Measurements from ENCODE around the gene ADAMTSL3. TPM values are rescaled to one million over a fixed set of nuclear protein-coding genes. Genes with fewer than 3 reads are reported as not detected.

Gene ADAMTSL3
- total RNA-seq, 1 experiment from 2014 or later = 0.07 TPM

GRCh38 chr15:83947156-83947555 is 293.2 kb downstream of the ADAMTSL3 start:
- DNase-seq = no peak
- H3K4me3 ChIP-seq (ENCODE audit: low read depth, low read length) = no peak overlapping the region
- CTCF ChIA-PET = no interaction called here
- H3K27ac Mint-ChIP-seq (ENCODE audit: unreplicated experiment) = no peak overlapping the region
- intact Hi-C loops (cut with micrococcal nuclease; ENCODE audit: unreplicated experiment) = no loop called here
- no peaks in the 10 kb centered on the region for H3K9me3 ChIP-seq
- H3K9me3 Mint-ChIP-seq (ENCODE audit: unreplicated experiment) = peaks cover 9% of the 10 kb centered on the region
- peaks cover 12% of the 10 kb centered on the region for H3K27me3 Mint-ChIP-seq (ENCODE audit: insufficient read depth, unreplicated experiment)
- no peaks in the 10 kb centered on the region for H3K36me3 ChIP-seq (ENCODE audit: control insufficient read depth, insufficient read depth, low read length)
- no peak overlapping the region for H3K4me3 Mint-ChIP-seq (ENCODE audit: unreplicated experiment)
- no peaks in the 10 kb centered on the region for H3K27me3 ChIP-seq (replicated peaks; ENCODE audit: control insufficient read depth, insufficient read depth, low read length)
- POLR2A ChIA-PET = no interaction called here
- no peaks in the 10 kb centered on the region for H3K4me1 ChIP-seq
- H3K36me3 Mint-ChIP-seq (ENCODE audit: insufficient read depth, unreplicated experiment) = no peaks in the 10 kb centered on the region
- H3K4me1 Mint-ChIP-seq (ENCODE audit: low read depth, unreplicated experiment) = no peaks in the 10 kb centered on the region
- no TSS peak for BruUV-seq (replicated peaks)
- no peak for TF ChIP-seq CTCF (IDR thresholded peaks at IDR 0.05; ENCODE audit: insufficient read depth in 1 of 2, low read depth in 1 of 2, low read length in 1 of 2, severe bottlenecking in 1 of 2, unreplicated experiment in 1 of 2)

DNA sequence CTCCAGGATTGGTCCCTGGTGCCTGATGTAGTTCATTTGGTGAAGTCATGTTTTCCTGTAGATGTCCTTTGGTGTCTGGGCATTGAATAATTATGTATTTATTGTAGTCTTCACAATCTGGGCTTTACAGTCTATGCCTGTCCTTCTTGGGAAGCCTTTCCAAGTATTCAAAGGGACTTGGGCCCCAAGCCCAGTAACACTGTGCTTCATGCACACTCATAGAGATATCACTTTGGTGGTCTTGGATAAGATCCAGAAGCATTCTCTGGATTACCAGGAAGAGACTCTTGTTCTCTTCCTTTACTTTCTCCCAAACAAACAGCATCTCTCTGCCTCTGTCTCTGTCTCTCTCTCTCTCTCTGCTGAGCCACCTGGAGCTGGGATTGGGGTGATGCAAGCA is 300.6 kb downstream of the ADAMTSL3 start:
- H3K4me1 ChIP-seq = no peaks in the 10 kb centered on the region
- intact Hi-C loops (cut with micrococcal nuclease; ENCODE audit: unreplicated experiment) = no loop called here
- H3K4me3 ChIP-seq (ENCODE audit: low read depth, low read length) = no peak overlapping the region
- no peaks in the 10 kb centered on the region for H3K36me3 Mint-ChIP-seq (ENCODE audit: insufficient read depth, unreplicated experiment)
- no peak for DNase-seq
- peaks cover 12% of the 10 kb centered on the region for H3K27me3 Mint-ChIP-seq (ENCODE audit: insufficient read depth, unreplicated experiment)
- TF ChIP-seq CTCF (IDR thresholded peaks at IDR 0.05; ENCODE audit: insufficient read depth in 1 of 2, low read depth in 1 of 2, low read length in 1 of 2, severe bottlenecking in 1 of 2, unreplicated experiment in 1 of 2) = no peak
- H3K4me1 Mint-ChIP-seq (ENCODE audit: low read depth, unreplicated experiment) = no peaks in the 10 kb centered on the region
- H3K4me3 Mint-ChIP-seq (ENCODE audit: unreplicated experiment) = no peak overlapping the region
- POLR2A ChIA-PET = no interaction called here
- no peaks in the 10 kb centered on the region for H3K36me3 ChIP-seq (ENCODE audit: control insufficient read depth, insufficient read depth, low read length)
- no peak overlapping the region for H3K27ac Mint-ChIP-seq (ENCODE audit: unreplicated experiment)
- H3K27me3 ChIP-seq (replicated peaks; ENCODE audit: control insufficient read depth, insufficient read depth, low read length) = no peaks in the 10 kb centered on the region
- H3K9me3 Mint-ChIP-seq (ENCODE audit: unreplicated experiment) = peaks cover under 1% of the 10 kb centered on the region
- peaks cover 4% of the 10 kb centered on the region; the same call in 1 of the 2 replicates for H3K9me3 ChIP-seq
- no TSS peak for BruUV-seq (replicated peaks)
- CTCF ChIA-PET = no interaction called here

DNA sequence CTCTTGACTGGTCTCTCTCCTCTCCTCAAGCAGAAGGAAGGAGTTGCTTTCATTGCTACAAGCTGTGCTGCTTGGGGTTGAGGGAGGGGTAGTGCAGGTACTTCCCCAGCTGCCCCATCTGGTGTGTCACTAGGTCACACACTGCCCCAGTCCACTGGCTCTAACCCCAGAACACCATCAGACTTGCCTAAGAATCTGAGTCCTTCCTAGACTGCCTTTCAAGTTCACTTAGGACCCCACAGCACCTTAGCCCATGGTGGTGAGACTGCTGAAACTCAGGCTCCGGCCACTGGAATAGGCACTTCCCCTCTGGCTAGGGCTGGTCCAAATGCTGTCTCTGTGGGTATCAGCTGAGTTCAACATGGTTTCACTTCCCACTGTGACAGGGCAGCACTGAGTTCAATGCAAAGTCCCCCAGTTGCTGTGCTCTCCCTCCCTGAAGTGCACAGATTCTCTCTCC is 301.9 kb downstream of the ADAMTSL3 start:
- H3K4me3 Mint-ChIP-seq (ENCODE audit: unreplicated experiment) = no peak overlapping the region
- no TSS peak for BruUV-seq (replicated peaks)
- peaks cover 18% of the 10 kb centered on the region for H3K27me3 Mint-ChIP-seq (ENCODE audit: insufficient read depth, unreplicated experiment)
- peaks cover 4% of the 10 kb centered on the region; the same call in 1 of the 2 replicates for H3K9me3 ChIP-seq
- ChIA-PET CTCF (no interaction called here), POLR2A (no interaction called here)
- no peaks in the 10 kb centered on the region for H3K36me3 ChIP-seq (ENCODE audit: control insufficient read depth, insufficient read depth, low read length)
- no peak overlapping the region for H3K27ac Mint-ChIP-seq (ENCODE audit: unreplicated experiment)
- no peak for DNase-seq
- H3K4me1 Mint-ChIP-seq (ENCODE audit: low read depth, unreplicated experiment) = no peaks in the 10 kb centered on the region
- no peaks in the 10 kb centered on the region for H3K4me1 ChIP-seq
- intact Hi-C loops (cut with micrococcal nuclease; ENCODE audit: unreplicated experiment) = no loop called here
- no peaks in the 10 kb centered on the region for H3K27me3 ChIP-seq (replicated peaks; ENCODE audit: control insufficient read depth, insufficient read depth, low read length)
- no peaks in the 10 kb centered on the region for H3K9me3 Mint-ChIP-seq (ENCODE audit: unreplicated experiment)
- no peak overlapping the region for H3K4me3 ChIP-seq (ENCODE audit: low read depth, low read length)
- TF ChIP-seq CTCF (IDR thresholded peaks at IDR 0.05; ENCODE audit: insufficient read depth in 1 of 2, low read depth in 1 of 2, low read length in 1 of 2, severe bottlenecking in 1 of 2, unreplicated experiment in 1 of 2) = no peak
- H3K36me3 Mint-ChIP-seq (ENCODE audit: insufficient read depth, unreplicated experiment) = no peaks in the 10 kb centered on the region

All from Caco-2 (cell line).